ENCODE results near the gene TPX2. TPM values are rescaled to one million over a fixed set of nuclear protein-coding genes. Genes with fewer than 3 reads are reported as not detected.

TPX2 gene
- total RNA-seq, 2 donors from 2014 or later, result not detected

DNA sequence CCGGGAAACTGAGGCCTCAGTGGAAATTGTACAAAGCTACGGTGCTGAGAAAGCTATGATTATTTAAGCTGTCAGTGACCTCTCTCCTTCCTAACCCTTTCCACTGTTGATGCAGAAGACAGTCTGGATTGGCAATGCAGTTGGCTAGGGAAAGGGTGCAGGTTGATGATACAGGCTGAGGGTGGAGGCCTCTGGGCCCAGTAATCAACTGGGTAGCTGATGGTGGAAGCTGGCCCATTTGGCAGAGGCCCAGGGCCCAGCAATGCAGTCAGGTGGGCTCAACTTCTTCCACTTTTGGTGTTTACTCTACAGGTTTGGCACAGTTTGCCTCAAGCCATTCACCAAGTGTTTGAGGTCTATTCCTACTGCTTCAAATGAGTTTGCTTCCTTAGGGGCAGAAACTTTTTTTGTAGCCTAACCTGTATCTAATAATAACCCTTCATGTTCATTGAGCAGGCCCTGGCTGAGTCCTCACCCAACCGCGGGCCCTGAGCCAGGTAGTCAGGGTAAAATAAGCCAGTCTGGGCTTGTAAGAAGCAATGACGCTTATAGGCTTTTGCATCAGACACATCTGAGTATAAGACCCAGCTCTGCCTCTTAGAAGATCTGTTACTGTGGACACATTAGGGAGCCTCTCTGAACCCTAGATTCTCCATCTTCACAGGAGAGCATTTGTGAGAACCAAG lies 28.5 kb upstream of the TPX2 start:
- Histone ChIP-seq H3K4me1 (peaks cover 94% of the 10 kb centered on the region), H3K36me3 (replicated peaks in 1 of 2; ENCODE audit: insufficient read depth in 1 of 2, low read depth in 2 of 2) (no peaks in the 10 kb centered on the region), H3K27ac (peak overlapping the region; percentile 93 to 96 (median 94)), H3K9me3 (no peaks in the 10 kb centered on the region), H3K4me3 (no peak overlapping the region), H3K27me3 (no peaks in the 10 kb centered on the region)
- 41 to 52% methylated on average over 5 of the region's 5 CpGs for WGBS, 2 donors
- no peak for TF ChIP-seq POLR2A (IDR thresholded peaks at IDR 0.05)
- TF ChIP-seq, protein P1, sequence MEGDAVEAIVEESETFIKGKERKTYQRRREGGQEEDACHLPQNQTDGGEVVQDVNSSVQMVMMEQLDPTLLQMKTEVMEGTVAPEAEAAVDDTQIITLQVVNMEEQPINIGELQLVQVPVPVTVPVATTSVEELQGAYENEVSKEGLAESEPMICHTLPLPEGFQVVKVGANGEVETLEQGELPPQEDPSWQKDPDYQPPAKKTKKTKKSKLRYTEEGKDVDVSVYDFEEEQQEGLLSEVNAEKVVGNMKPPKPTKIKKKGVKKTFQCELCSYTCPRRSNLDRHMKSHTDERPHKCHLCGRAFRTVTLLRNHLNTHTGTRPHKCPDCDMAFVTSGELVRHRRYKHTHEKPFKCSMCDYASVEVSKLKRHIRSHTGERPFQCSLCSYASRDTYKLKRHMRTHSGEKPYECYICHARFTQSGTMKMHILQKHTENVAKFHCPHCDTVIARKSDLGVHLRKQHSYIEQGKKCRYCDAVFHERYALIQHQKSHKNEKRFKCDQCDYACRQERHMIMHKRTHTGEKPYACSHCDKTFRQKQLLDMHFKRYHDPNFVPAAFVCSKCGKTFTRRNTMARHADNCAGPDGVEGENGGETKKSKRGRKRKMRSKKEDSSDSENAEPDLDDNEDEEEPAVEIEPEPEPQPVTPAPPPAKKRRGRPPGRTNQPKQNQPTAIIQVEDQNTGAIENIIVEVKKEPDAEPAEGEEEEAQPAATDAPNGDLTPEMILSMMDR (IDR thresholded peaks at IDR 0.05), result no peak
- DNase-seq, result peak in 3 of 4 donors; percentile 33 to 72 (median 61)
- intact Hi-C loops (cut with DNase I), result no loop called here
- no peak for ATAC-seq

DNA sequence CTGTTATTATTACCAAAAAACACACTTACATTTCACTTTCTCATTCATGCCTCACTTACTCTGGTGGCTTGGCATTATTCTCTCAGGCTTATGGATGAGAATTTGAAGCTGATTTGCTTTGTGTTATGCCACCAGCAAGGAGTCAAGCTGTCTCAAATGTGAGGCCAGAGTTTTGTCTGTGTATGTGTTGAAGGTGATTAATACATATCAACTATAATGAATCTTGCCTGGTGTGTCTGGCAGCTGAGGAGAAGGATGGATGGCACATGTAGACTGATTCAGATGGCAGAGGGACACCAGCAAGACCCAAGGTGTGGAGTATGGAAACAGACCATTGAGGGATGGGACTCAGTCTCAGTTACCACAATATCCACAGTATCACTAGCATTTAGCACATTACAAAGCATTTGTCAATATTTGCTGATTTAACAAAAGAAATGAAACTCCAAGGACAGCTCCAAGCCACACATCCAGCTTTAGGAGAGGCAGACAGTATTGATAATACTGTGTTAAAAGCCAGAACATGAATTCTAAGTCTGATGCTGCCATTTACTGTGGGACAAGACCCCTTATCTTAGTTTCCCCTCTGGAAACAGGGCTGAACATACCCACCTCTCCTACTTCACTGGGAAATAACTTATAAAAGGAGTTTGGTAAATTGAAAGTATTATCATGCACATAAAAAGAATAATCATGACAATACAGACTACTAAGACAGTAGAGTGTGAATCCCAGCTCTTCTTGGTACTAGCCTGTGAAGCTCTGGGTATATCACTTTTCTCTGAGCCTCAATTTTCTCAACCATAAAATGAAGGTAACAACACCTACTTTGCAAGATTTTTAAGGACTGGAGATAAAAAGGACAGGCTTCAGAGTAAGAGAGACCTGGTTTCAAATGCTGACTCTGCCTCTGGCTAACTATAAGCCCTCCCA lies 27.6 kb upstream of the TPX2 start:
- intact Hi-C loops (cut with DNase I), result no loop called here
- DNase-seq, result no peak
- ATAC-seq, result peak; percentile 10
- H3K27ac ChIP-seq, result peak overlapping the region; percentile 93 to 96 (median 94)
- no peak overlapping the region for H3K4me3 ChIP-seq
- no peaks in the 10 kb centered on the region for H3K27me3 ChIP-seq
- no peaks in the 10 kb centered on the region for H3K9me3 ChIP-seq
- H3K4me1 ChIP-seq, result peaks cover 94% of the 10 kb centered on the region
- TF ChIP-seq POLR2A (IDR thresholded peaks at IDR 0.05), result no peak
- TF ChIP-seq, protein P1 (IDR thresholded peaks at IDR 0.05), result no peak
- no peaks in the 10 kb centered on the region for H3K36me3 ChIP-seq (replicated peaks in 1 of 2; ENCODE audit: insufficient read depth in 1 of 2, low read depth in 2 of 2)

DNA sequence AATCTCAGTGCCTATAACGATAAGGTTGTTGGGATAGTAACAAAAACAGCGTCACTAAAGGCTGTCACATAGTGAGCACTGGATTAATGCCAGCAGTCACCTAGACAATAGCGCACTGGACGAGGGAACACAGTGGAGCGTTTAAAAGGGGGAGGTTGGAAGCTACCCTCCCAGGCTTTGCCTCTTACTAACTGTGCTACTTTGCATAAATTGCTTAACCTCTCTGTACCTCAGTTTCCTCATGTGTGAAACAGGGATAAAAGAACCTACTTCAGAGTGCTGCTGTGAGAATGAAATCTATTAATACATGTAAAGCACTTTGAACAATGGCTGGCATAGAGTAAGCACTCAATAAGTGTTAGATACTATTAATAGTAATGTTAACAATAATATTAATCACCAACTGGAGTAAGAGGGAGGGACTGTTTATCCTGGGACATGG lies 27.0 kb upstream of the TPX2 start:
- WGBS, 2 donors, result 8 to 18% methylated on average over 5 of the region's 5 CpGs
- TF ChIP-seq, protein P1 (IDR thresholded peaks at IDR 0.05), result no peak
- peak in 2 of 3 donors; percentile 20 to 30 for TF ChIP-seq POLR2A (IDR thresholded peaks at IDR 0.05)
- peaks cover 94% of the 10 kb centered on the region for H3K4me1 ChIP-seq
- H3K27ac ChIP-seq, result peak overlapping the region; percentile 93 to 96 (median 94)
- no peaks in the 10 kb centered on the region for H3K9me3 ChIP-seq
- intact Hi-C loops (cut with DNase I), result no loop called here
- no peaks in the 10 kb centered on the region for H3K36me3 ChIP-seq (replicated peaks in 1 of 2; ENCODE audit: insufficient read depth in 1 of 2, low read depth in 2 of 2)
- peak; percentile 75 for ATAC-seq
- no peak overlapping the region for H3K4me3 ChIP-seq
- H3K27me3 ChIP-seq, result no peaks in the 10 kb centered on the region
- peak; percentile 72 to 88 (median 76) for DNase-seq

DNA sequence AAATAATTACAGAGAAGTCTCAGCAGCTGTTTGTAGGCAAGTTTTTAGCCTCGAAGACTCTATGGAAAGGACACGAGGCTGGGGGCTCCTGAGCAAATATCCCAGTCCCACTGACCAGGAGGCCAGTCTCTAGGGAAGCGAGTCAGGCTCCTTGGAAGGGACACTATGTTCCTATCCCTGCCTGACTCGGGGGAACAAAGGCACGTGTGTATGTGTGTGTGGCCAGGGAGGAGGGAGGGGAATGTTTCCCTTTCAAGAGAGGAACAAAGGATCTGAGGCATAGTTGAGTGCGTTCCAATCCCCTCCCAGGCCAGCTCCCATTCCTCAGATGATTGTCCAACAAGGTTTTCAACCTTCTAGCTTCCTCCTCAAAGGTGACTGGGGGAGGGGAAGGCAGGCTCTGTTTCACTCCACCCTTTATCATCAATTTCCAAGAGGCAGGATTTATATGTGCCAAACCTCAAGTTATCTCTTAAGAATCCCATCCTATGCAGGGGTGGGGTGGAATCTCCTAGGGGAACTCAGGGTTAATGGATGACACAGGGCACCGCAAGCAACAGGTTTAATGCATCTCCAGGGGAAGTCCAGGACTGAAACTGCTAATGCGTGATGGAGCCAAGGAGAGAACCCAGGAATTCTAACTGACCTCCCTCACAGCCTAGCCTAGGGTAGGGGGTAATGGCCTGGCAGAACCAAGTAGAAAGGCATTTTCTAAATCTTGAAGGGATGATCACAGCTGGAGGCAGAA lies 26.4 kb upstream of the TPX2 start:
- 21 to 27% methylated on average over 8 of the region's 8 CpGs for WGBS, 2 donors
- no peaks in the 10 kb centered on the region for H3K27me3 ChIP-seq
- H3K4me1 ChIP-seq, result peaks cover 94% of the 10 kb centered on the region
- H3K4me3 ChIP-seq, result no peak overlapping the region
- no peaks in the 10 kb centered on the region for H3K9me3 ChIP-seq
- peak in 2 of 3 donors; percentile 56 to 62 for TF ChIP-seq POLR2A (IDR thresholded peaks at IDR 0.05)
- TF ChIP-seq, protein P1 (IDR thresholded peaks at IDR 0.05), result peak in 1 of 7 experiments; percentile 5
- DNase-seq (peak; percentile 89 to 97 (median 94)), ATAC-seq (peak; percentile 86)
- intact Hi-C loops (cut with DNase I), result no loop called here
- peak overlapping the region; percentile 93 to 96 (median 94) for H3K27ac ChIP-seq
- H3K36me3 ChIP-seq (replicated peaks in 1 of 2; ENCODE audit: insufficient read depth in 1 of 2, low read depth in 2 of 2), result no peaks in the 10 kb centered on the region
